A549 (cell line): ENCODE measurements around the gene USP6NL.

Source experiments
- BHLHE40 ChIP-seq: IDR thresholded peaks from 2 replicates; pipeline ENCODE4 v1.6.1; 2012; ENCODE audit warnings: low read depth, low read length, inconsistent platforms
- CTCF ChIP-seq: fragments of >200 bp; sonication (Bioruptor Twin); formaldehyde crosslinking; IDR thresholded peaks from 3 replicates; pipeline ENCODE4 v1.5.1; 2016
- EP300 ChIP-seq, 2 experiments: fragments of >200 bp; sonication (Bioruptor Twin); formaldehyde crosslinking; IDR thresholded peaks; 2 replicates in 1 of 2; 3 replicates in 1 of 2; pipeline ENCODE4 v1.6.1; 2016 to 2017
- FOSL2 ChIP-seq, 2 experiments: fragments of 450-650 bp in 1 of 2; fragments of >200 bp in 1 of 2; sonication (Bioruptor Twin) in 1 of 2; formaldehyde crosslinking; IDR thresholded peaks; 2 replicates each; pipeline versions ENCODE4 v1.5.0 to v1.6.1; 2016 to 2020; ENCODE audit warnings: mild to moderate bottlenecking in 1 of 2, moderate library complexity in 1 of 2
- HDAC2 ChIP-seq: fragments of 200-600 bp; sonication (generic); IDR thresholded peaks from 2 replicates; pipeline ENCODE4 v1.6.1; 2016
- MAZ ChIP-seq: fragments of 150-350 bp; IDR thresholded peaks from 2 replicates; pipeline ENCODE4 v1.6.1; 2014; ENCODE audit warnings: antibody characterized with exemption, low read depth, low read length, borderline replicate concordance
- PBX3 ChIP-seq: IDR thresholded peaks from 2 replicates; pipeline ENCODE4 v1.6.1; 2012
- POLR2A ChIP-seq: IDR thresholded peaks from 2 replicates; pipeline ENCODE4 v1.6.1; 2012; ENCODE audit warnings: mild to moderate bottlenecking, low read length
- POLR2AphosphoS2 ChIP-seq: conservative IDR thresholded peaks from 2 replicates; pipeline ENCODE4 v1.6.1; 2012; ENCODE audit warnings: low read length, improper control_type of control experiment, inconsistent platforms
- RFX5 ChIP-seq: fragments of 450-650 bp; IDR thresholded peaks from 2 replicates; pipeline ENCODE4 v1.7.1; 2014; ENCODE audit warnings: antibody characterized with exemption, mild to moderate bottlenecking, moderate library complexity
- TP53 ChIP-seq: fragments of 250-450 bp; sonication (Bioruptor Pico); IDR thresholded peaks from 2 replicates; pipeline ENCODE4 v1.5.0; 2021; ENCODE audit warnings: mild to moderate bottlenecking, moderate library complexity
- ZFP36 ChIP-seq: fragments of 450-650 bp; IDR thresholded peaks from 2 replicates; pipeline ENCODE4 v1.6.1; 2014; ENCODE audit warnings: borderline replicate concordance; ENCODE audit not compliant: partially characterized antibody

GRCh38 chr10:11488126-11488525, 123.3 kb downstream of the USP6NL start:
- TF ChIP-seq CTCF, result no peak
- TF ChIP-seq MAZ, result no peak
- no peak for TF ChIP-seq POLR2A
- TF ChIP-seq POLR2AphosphoS2, result no peak
- TF ChIP-seq BHLHE40, result no peak
- TF ChIP-seq RFX5, result no peak
- no peak for TF ChIP-seq EP300 (IDR thresholded peaks at IDR 0.05)
- no peak for TF ChIP-seq TP53
- no peak for TF ChIP-seq ZFP36
- no peak for TF ChIP-seq HDAC2
- no peak for TF ChIP-seq FOSL2 (IDR thresholded peaks at IDR 0.05)
- no peak for TF ChIP-seq FOSL2 (CRISPR knock-in tag; IDR thresholded peaks at IDR 0.05)
- TF ChIP-seq PBX3, result no peak
